Ovary (tissue), 9 donors: ENCODE results near the gene MATK. TPM values are rescaled to one million over a fixed set of nuclear protein-coding genes. Genes with fewer than 3 reads are reported as not detected.

Experiments used
- DNase-seq, 5 donors: peaks; one replicate each; pipeline ENCODE4 v3.0.0-alpha.2; 2019 to 2020
- H3K27ac ChIP-seq, 2 donors: fragments of 200-600 bp; one replicate each; pipeline versions ENCODE4 v1.5.1 to v1.8.0; 2019 to 2022
- H3K27me3 ChIP-seq: fragments of 200-600 bp; one replicate; pipeline ENCODE4 v1.8.0; 2022
- H3K36me3 ChIP-seq: fragments of 200-600 bp; sonication (generic); one replicate; pipeline ENCODE4 v1.5.1; 2019
- H3K4me1 ChIP-seq: one replicate; pipeline ENCODE4 v1.8.1; 2013; ENCODE audit warnings: mild to moderate bottlenecking, moderate library complexity; ENCODE audit not compliant: insufficient read depth
- H3K4me3 ChIP-seq: fragments of 200-600 bp; sonication (generic); one replicate; pipeline ENCODE4 v1.5.1; 2017
- H3K9me3 ChIP-seq, 2 donors: fragments of 200-600 bp in 1 of 2; sonication (generic) in 1 of 2; one replicate each; pipeline versions ENCODE4 v1.5.1 to v1.8.1; 2013 to 2019; ENCODE audit warnings: mild to moderate bottlenecking in 1 of 2, moderate library complexity in 1 of 2
- CTCF ChIP-seq, 3 donors: fragments of 450-650 bp in 2 of 3; fragments of 200-600 bp in 1 of 3; IDR thresholded peaks; one replicate each; pipeline versions ENCODE4 v1.5.1 to v1.8.0; 2016 to 2022; ENCODE audit warnings: antibody characterized with exemption in 3 of 3, mild to moderate bottlenecking in 1 of 3
- EP300 ChIP-seq: sonication (generic); formaldehyde crosslinking; IDR thresholded peaks from one replicate; pipeline ENCODE4 v1.6.1; 2017; ENCODE audit warnings: antibody characterized with exemption
- POLR2A ChIP-seq: fragments of 450-650 bp; IDR thresholded peaks from one replicate; pipeline ENCODE4 v1.6.1; 2017; ENCODE audit warnings: antibody characterized with exemption, mild to moderate bottlenecking, moderate library complexity
- WGBS, 3 donors: extraction: QIAGEN DNeasy Blood & Tissue Kit in 1 of 3; methylation state at CpG; one replicate each; pipeline versions ENCODE4 v1.1.5 to v1.1.7; 2013 to 2017; 5-methylcytosine and 5-hydroxymethylcytosine counted together
- intact Hi-C, 4 donors: fragments of 100-400 bp; cut with DNase I; formaldehyde crosslinking; loops; one replicate each; pipeline versions ENCODE4 v1.11.0 to v1.15.1; 2022 to 2023
- polyA plus RNA-seq, 2 donors: library from polyadenylated mRNA; stranded (reverse); fragments of 200-250 nt in 1 of 2; fragments of 350-450 nt in 1 of 2; fragmentation: Illumina TruSeq in 1 of 2; extraction: RNeasy Lipid Tissue Mini Kit (QIAGEN cat#74804) in 1 of 2; gene quantifications; one replicate each; pipeline ENCODE4 v1.2.3, GENCODE V29; 2013 to 2014
- total RNA-seq, 7 donors: library from RNA; depleted of rRNA in 2 of 7; stranded (reverse); fragments of >200 nt in 2 of 7; fragmentation: NEBNext Ultra II Directional in 3 of 7; extraction: Animal tissue kit (Norgen Biotek cat#: 25700) in 3 of 7; gene quantifications; one replicate each; pipeline versions ENCODE4 v1.1.0 to v1.2.4, GENCODE V29; 2016 to 2023
- donor health status: DM: no; HTN: no; CAD: no; lungs with moderate emphysema.
- donor health status: DM: no; HTN: no; CAD: no.
- donor health status: Bipolar disorder and iron deficiency.
- donor health status: DM: yes; HTN: yes; CAD: no.
- donor health status: DM: no; HTN: no; CAD: no.
- donor health status: DM: yes; HTN: yes; CAD: no.

The MATK gene
- total and polyA plus RNA-seq, 9 donors, result 0.25 to 1.4 (median 0.72) TPM

GRCh38 chr19:3804429-3804828 is 18.2 kb upstream of the MATK start:
- no peak for DNase-seq
- no peaks in the 10 kb centered on the region for H3K27me3 ChIP-seq
- no peaks in the 10 kb centered on the region for H3K36me3 ChIP-seq
- WGBS, 3 donors, result 32 to 53% (median 41%) methylated on average over 9 to 13 of the region's 13 CpGs
- intact Hi-C loops, result no loop called here
- TF ChIP-seq POLR2A (no peak), CTCF (IDR thresholded peaks at IDR 0.05) (no peak), EP300 (no peak)
- no peak overlapping the region for H3K27ac ChIP-seq
- H3K4me1 ChIP-seq, result peaks cover 1% of the 10 kb centered on the region
- H3K4me3 ChIP-seq, result no peak overlapping the region
- H3K9me3 ChIP-seq, result no peaks in the 10 kb centered on the region

- no peak overlapping the region for H3K27ac ChIP-seq
- peaks cover 1% of the 10 kb centered on the region for H3K4me1 ChIP-seq
- H3K9me3 ChIP-seq, result no peaks in the 10 kb centered on the region
- H3K4me3 ChIP-seq, result no peak overlapping the region
- DNase-seq, result no peak
- no peaks in the 10 kb centered on the region for H3K36me3 ChIP-seq
- TF ChIP-seq EP300 (no peak), CTCF (IDR thresholded peaks at IDR 0.05) (no peak), POLR2A (no peak)
- intact Hi-C loops, result no loop called here
- H3K27me3 ChIP-seq, result no peaks in the 10 kb centered on the region
- 45 to 52% (median 49%) methylated on average over 10 of the region's 10 CpGs for WGBS, 3 donors
These were observed 17.8 kb upstream of the MATK start for GRCh38 chr19:3803986-3804385.

GRCh38 chr19:3803114-3803888 is 17.1 kb upstream of the MATK start:
- Histone ChIP-seq H3K27ac (no peak overlapping the region), H3K9me3 (no peaks in the 10 kb centered on the region), H3K27me3 (no peaks in the 10 kb centered on the region), H3K4me1 (peaks cover 1% of the 10 kb centered on the region), H3K36me3 (no peaks in the 10 kb centered on the region), H3K4me3 (no peak overlapping the region)
- no peak for DNase-seq
- intact Hi-C loops, result no loop called here
- TF ChIP-seq CTCF (IDR thresholded peaks at IDR 0.05) (no peak), EP300 (no peak), POLR2A (no peak)
- WGBS, 3 donors, result 67 to 78% (median 69%) methylated on average over 24 of the region's 24 CpGs

- H3K27ac ChIP-seq, result no peak overlapping the region
- WGBS, 3 donors, result 2 to 6% (median 3%) methylated on average over 39 to 46 of the region's 46 CpGs
- peaks cover 0 to under 1% of the 10 kb centered on the region in 2 donors for H3K9me3 ChIP-seq
- peaks cover 1% of the 10 kb centered on the region for H3K4me1 ChIP-seq
- intact Hi-C loops, result no loop called here
- peak in 2 of 5 donors; percentile 28 to 43 for DNase-seq
- no peaks in the 10 kb centered on the region for H3K27me3 ChIP-seq
- no peak overlapping the region for H3K4me3 ChIP-seq
- H3K36me3 ChIP-seq, result no peaks in the 10 kb centered on the region
- TF ChIP-seq EP300 (no peak), POLR2A (no peak), CTCF (IDR thresholded peaks at IDR 0.05) (no peak)
These were observed 15.4 kb upstream of the MATK start for GRCh38 chr19:3801412-3802096.
